ENCODE data around the gene SMYD5. TPM values are rescaled to one million over a fixed set of nuclear protein-coding genes. Genes with fewer than 3 reads are reported as not detected.

SMYD5 gene
- 53.8 to 62.2 TPM (median 56.3 TPM) in 5 replicates for total RNA-seq (2022; extraction: Qiagen RNA extraction)

GRCh38 chr2:73214120-73215035 lies at the start of gene SMYD5:
TSS of gene SMYD5 (plus strand) at chr2:73214245. CDS start at chr2:73214267, 22 bp downstream.

GRCh38 chr2:73202156-73203054 lies 11.6 kb upstream of the SMYD5 start, which contains the start of gene NOTO:
TSS of gene NOTO (plus strand) at chr2:73202574. CDS start at chr2:73202667, 93 bp downstream.

DNA sequence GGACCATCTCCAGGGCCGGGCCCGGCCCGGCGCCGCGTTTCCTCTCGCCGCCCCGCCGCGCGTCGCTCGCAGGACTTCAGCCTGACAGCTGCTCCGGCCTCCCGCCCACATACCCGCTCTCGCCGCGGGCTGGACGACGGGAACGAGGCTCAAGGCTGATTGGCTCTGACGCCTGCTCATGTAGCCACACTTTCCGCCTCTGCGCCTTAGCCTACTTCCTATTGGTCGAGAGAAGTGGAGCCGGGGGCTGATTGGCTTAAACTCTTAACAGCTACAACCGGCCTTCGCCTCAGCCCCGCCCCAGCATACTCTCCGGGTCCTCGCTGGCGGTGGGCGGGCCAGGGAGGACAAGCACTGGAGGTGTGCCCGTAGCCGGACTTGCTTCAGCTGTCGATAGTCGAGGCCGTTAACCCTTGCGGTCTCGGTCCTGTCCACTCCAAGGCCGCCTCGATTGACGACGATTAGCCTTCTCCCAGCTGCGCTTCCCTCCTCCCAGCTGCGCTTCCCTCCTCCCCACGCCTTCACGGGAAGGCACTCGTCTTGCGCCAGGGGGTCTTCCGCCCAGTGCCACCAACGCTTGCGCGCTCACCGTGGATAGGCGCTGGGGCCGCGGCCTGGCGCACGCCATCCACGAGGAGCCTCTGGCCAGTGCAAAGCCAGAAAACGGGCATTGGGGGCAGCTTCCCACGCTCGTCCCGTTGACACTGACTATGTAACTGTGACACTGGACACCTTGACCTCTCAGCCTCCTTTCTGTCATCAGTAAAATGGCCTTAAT lies 19.3 kb downstream of the SMYD5 start, which contains the start of gene PRADC1:
PRADC1 (minus strand) TSS at position 86 of the 778 bp plus-strand sequence; CDS start at position 7, 79 bp downstream.

GRCh38 chr2:73233932-73234832 lies 20.1 kb downstream of the SMYD5 start, which contains the start of gene CCT7:
TSS of gene CCT7 (plus strand) at chr2:73234308. CDS start at chr2:73234379, 71 bp downstream.

Other genes starting within 250 kb of the SMYD5 start
- 12.3 to 14.3 TPM (median 12.5 TPM) in 5 replicates for gene SFXN5, start 142.5 kb upstream of the SMYD5 start, total RNA-seq (2022; extraction: Qiagen RNA extraction)
- gene RAB11FIP5, start 101.3 kb upstream of the SMYD5 start, total RNA-seq (2022; extraction: Qiagen RNA extraction), result 30.4 to 37.7 TPM (median 33.8 TPM) in 5 replicates
- gene NOTO, start 11.7 kb upstream of the SMYD5 start, total RNA-seq (2022; extraction: Qiagen RNA extraction), result 0.05 to 0.07 TPM in 2 of 5 replicates, not detected in the others
- 19.3 to 27.7 TPM (median 24.9 TPM) in 5 replicates for gene PRADC1, start 19.0 kb downstream of the SMYD5 start, total RNA-seq (2022; extraction: Qiagen RNA extraction)
- gene CCT7, start 20.1 kb downstream of the SMYD5 start, total RNA-seq (2022; extraction: Qiagen RNA extraction), result 544 to 950 TPM (median 585 TPM) in 5 replicates
- gene FBXO41, start 70.2 kb downstream of the SMYD5 start, total RNA-seq (2022; extraction: Qiagen RNA extraction), result 3.9 to 5.5 TPM (median 5.3 TPM) in 5 replicates
- 0.13 to 0.33 TPM (median 0.15 TPM) in 5 replicates for gene EGR4, start 79.3 kb downstream of the SMYD5 start, total RNA-seq (2022; extraction: Qiagen RNA extraction)
- 7.3 to 10.8 TPM (median 9.0 TPM) in 5 replicates for gene ALMS1, start 171.6 kb downstream of the SMYD5 start, total RNA-seq (2022; extraction: Qiagen RNA extraction)

All from A549 treated with Hydrocortisone at 1 μM for 4 hours (cell line).